Measurements from ENCODE around the gene PAK5.

PAK5 gene

GRCh38 chr20:9616455-9616805, 222.4 kb downstream of the PAK5 start:
- DNase-seq (ENCODE audit: low spot score): no peak

GRCh38 chr20:9615766-9616454, 223.0 kb downstream of the PAK5 start:
- no peak for DNase-seq (ENCODE audit: low spot score)

GRCh38 chr20:9615118-9615517, 223.8 kb downstream of the PAK5 start:
- DNase-seq (ENCODE audit: low spot score): peak; percentile 35

GRCh38 chr20:9613871-9614270, 225.0 kb downstream of the PAK5 start:
- no peak for DNase-seq (ENCODE audit: low spot score)

GRCh38 chr20:9611921-9612320, 227.0 kb downstream of the PAK5 start:
- DNase-seq (ENCODE audit: low spot score): no peak

- no peak for DNase-seq (ENCODE audit: low spot score)
Observed at GRCh38 chr20:9610665-9611064, 228.2 kb downstream of the PAK5 start.

- DNase-seq (ENCODE audit: low spot score): peak; percentile 53
Observed at GRCh38 chr20:9609887-9610502, 228.9 kb downstream of the PAK5 start.

- no peak for DNase-seq (ENCODE audit: low spot score)
Observed at GRCh38 chr20:9608639-9609340, 230.1 kb downstream of the PAK5 start.

- no peak for DNase-seq (ENCODE audit: low spot score)
Observed at GRCh38 chr20:9602847-9603183, 236.1 kb downstream of the PAK5 start.

- DNase-seq (ENCODE audit: low spot score): no peak
Observed at GRCh38 chr20:9600562-9600961, 238.3 kb downstream of the PAK5 start.

GRCh38 chr20:9597547-9597946, 241.3 kb downstream of the PAK5 start:
- no peak for DNase-seq (ENCODE audit: low spot score)

GRCh38 chr20:9595763-9596162, 243.1 kb downstream of the PAK5 start:
- DNase-seq (ENCODE audit: low spot score): no peak

- DNase-seq (ENCODE audit: low spot score): no peak
Observed at GRCh38 chr20:9594284-9594875, 244.5 kb downstream of the PAK5 start.

GRCh38 chr20:9592419-9592818, 246.5 kb downstream of the PAK5 start:
- DNase-seq (ENCODE audit: low spot score): no peak

GRCh38 chr20:9591080-9591479, 247.8 kb downstream of the PAK5 start:
- DNase-seq (ENCODE audit: low spot score): no peak

- no peak for DNase-seq (ENCODE audit: low spot score)
Observed at GRCh38 chr20:9590189-9590588, 248.7 kb downstream of the PAK5 start.

- DNase-seq (ENCODE audit: low spot score): no peak
Observed at GRCh38 chr20:9588706-9589105, 250.2 kb downstream of the PAK5 start.

- no peak for DNase-seq (ENCODE audit: low spot score)
Observed at GRCh38 chr20:9583151-9583550, 255.7 kb downstream of the PAK5 start.

- DNase-seq (ENCODE audit: low spot score): no peak
Observed at GRCh38 chr20:9582137-9582536, 256.7 kb downstream of the PAK5 start.

- no peak for DNase-seq (ENCODE audit: low spot score)
Observed at GRCh38 chr20:9581509-9581908, 257.4 kb downstream of the PAK5 start.

- DNase-seq (ENCODE audit: low spot score): no peak
Observed at GRCh38 chr20:9578594-9578993, 260.3 kb downstream of the PAK5 start.

GRCh38 chr20:9577397-9577796, 261.5 kb downstream of the PAK5 start:
- no peak for DNase-seq (ENCODE audit: low spot score)

- DNase-seq (ENCODE audit: low spot score): no peak
Observed at GRCh38 chr20:9576695-9577094, 262.2 kb downstream of the PAK5 start.
